Aorta (tissue), 5 donors: Measurements from ENCODE around the gene PNPLA7. TPM values are rescaled to one million over a fixed set of nuclear protein-coding genes. Genes with fewer than 3 reads are reported as not detected.
"Not testable (repeated sequence)": the region's sequence is repeated elsewhere in the genome, so short reads cannot be mapped to it uniquely, and the experiment has no call there.

Experiments used
- ATAC-seq: fragments of 200-7000 bp; cut with Tn5 transposase; one replicate; pipeline ENCODE4 v1.9.1; 2022; ENCODE audit warnings: moderate library complexity; ENCODE audit not compliant: low FRiP score
- DNase-seq, 2 donors: peaks; one replicate each; pipeline ENCODE4 v3.0.0-alpha.2; 2020
- H3K27ac ChIP-seq, 2 donors: one replicate each; pipeline ENCODE4 v1.5.1; 2013; ENCODE audit warnings: low read length in 2 of 2, mild to moderate bottlenecking in 2 of 2, moderate library complexity in 2 of 2, control low read depth in 1 of 2, inconsistent platforms in 1 of 2, low read depth in 1 of 2
- H3K27me3 ChIP-seq, 2 donors: one replicate each; pipeline ENCODE4 v1.6.1; 2013; ENCODE audit warnings: control low read depth in 1 of 2, low read length in 1 of 2, mild to moderate bottlenecking in 1 of 2, moderate library complexity in 1 of 2; ENCODE audit not compliant: insufficient read depth in 2 of 2, control insufficient read depth in 1 of 2
- H3K36me3 ChIP-seq, 2 donors: one replicate each; pipeline ENCODE4 v1.6.1; 2013; ENCODE audit warnings: control low read depth in 1 of 2, low read length in 1 of 2, mild to moderate bottlenecking in 1 of 2; ENCODE audit not compliant: insufficient read depth in 2 of 2, control insufficient read depth in 1 of 2
- H3K4me1 ChIP-seq, 2 donors: one replicate each; pipeline ENCODE4 v1.6.1; 2013; ENCODE audit warnings: low read length in 2 of 2, control low read depth in 1 of 2, mild to moderate bottlenecking in 1 of 2, moderate library complexity in 1 of 2; ENCODE audit not compliant: insufficient read depth in 2 of 2, control insufficient read depth in 1 of 2
- H3K4me3 ChIP-seq, 2 donors: one replicate each; pipeline ENCODE4 v1.5.1; 2013; ENCODE audit warnings: low read length in 2 of 2, control low read depth in 1 of 2, mild to moderate bottlenecking in 1 of 2
- H3K9me3 ChIP-seq: one replicate; pipeline ENCODE4 v1.6.1; 2013; ENCODE audit warnings: mild to moderate bottlenecking, low read length; ENCODE audit not compliant: control insufficient read depth
- WGBS, 2 donors: extraction: QIAGEN DNeasy Blood & Tissue Kit; methylation state at CpG; one replicate each; pipeline ENCODE4 v1.1.7; 2013; 5-methylcytosine and 5-hydroxymethylcytosine counted together
- intact Hi-C, 2 donors: fragments of 100-400 bp; cut with DNase I; formaldehyde crosslinking; loops; one replicate each; pipeline versions ENCODE4 v1.14.2 to v1.15.0; 2022
- long read RNA-seq, 2 donors: library from polyadenylated mRNA; unstranded; transcript quantifications; one replicate each; pipeline ENCODE4 v2.0.0, GENCODE V29; 2020 to 2021
- polyA plus RNA-seq, 2 donors: library from polyadenylated mRNA; stranded (reverse); fragments of 200-250 nt; gene quantifications; one replicate each; pipeline ENCODE4 v1.2.3, GENCODE V29; 2013
- total RNA-seq, 2 donors: library from RNA; stranded (reverse); fragmentation: NEBNext Ultra II Directional; extraction: Animal tissue kit (Norgen Biotek cat#: 25700); gene quantifications; one replicate each; pipeline ENCODE4 v1.2.1, GENCODE V29; 2021
- donor health status: healthy with polysubstance abuse.
- donor health status: Bipolar disorder and iron deficiency.
- donor health status: DM: no; HTN: no; CAD: no.
- donor health status: DM: no; HTN: no; CAD: no.
- donor health status: DM: yes; HTN: yes; CAD: no.

Gene PNPLA7
- total RNA-seq (10 to 100 TPM in 1 of 2 donors, 1 to 10 TPM in 1; 7.6 to 10.3 TPM), polyA plus RNA-seq (10 to 100 TPM in 1 of 2 donors, 1 to 10 TPM in 1; 2.1 to 36.6 TPM)
- long read RNA-seq, donor 1, partial matches to known transcripts: 12 of 19 reads
- long read RNA-seq, donor 1, other reads (novel, unspliced or antisense): 7 of 19 reads
- long read RNA-seq, donor 2, full-length matches to known transcripts: 1 of 10 reads
- long read RNA-seq, donor 2, partial matches to known transcripts: 5 of 10 reads
- long read RNA-seq, donor 2, other reads (novel, unspliced or antisense): 4 of 10 reads

GRCh38 chr9:137550231-137550621 is at the start of gene PNPLA7:
PNPLA7 (minus strand) TSS chr9:137550402; CDS start chr9:137550197, 205 bp downstream.
- H3K4me1 ChIP-seq: no peaks in the 10 kb centered on the region
- 3 to 5% methylated on average over 12 to 13 of the region's 13 CpGs for WGBS, 2 donors
- no peaks in the 10 kb centered on the region for H3K9me3 ChIP-seq
- no peaks in the 10 kb centered on the region for H3K27me3 ChIP-seq
- peak within 1 kb of the TSS; percentile 59 to 79 for H3K4me3 ChIP-seq
- H3K36me3 ChIP-seq: peaks cover 0 to 2% of the 10 kb centered on the region in 2 donors
- DNase-seq (peak; percentile 92 to 93), ATAC-seq (peak; percentile 78)
- peak within 1 kb of the TSS; percentile 1 to 65 for H3K27ac ChIP-seq
- intact Hi-C loops: loop anchor here in 1 of 2 donors (10.0 kb wide), 1 partner anchor 55 kb away; the partner anchor contains the start of gene ARRDC1

- 77 to 79% methylated on average over 8 of the region's 8 CpGs for WGBS, 2 donors
- Histone ChIP-seq H3K36me3 (no peaks in the 10 kb centered on the region), H3K9me3 (no peaks in the 10 kb centered on the region), H3K27ac (no peak overlapping the region), H3K4me3 (no peak overlapping the region), H3K4me1 (no peaks in the 10 kb centered on the region), H3K27me3 (no peaks in the 10 kb centered on the region)
- ATAC-seq (no peak), DNase-seq (no peak)
- intact Hi-C loops: no loop called here
Observed at GRCh38 chr9:137598943-137599342, 48.7 kb upstream of the PNPLA7 start.

GRCh38 chr9:137596577-137596976 is 46.4 kb upstream of the PNPLA7 start:
- H3K27ac ChIP-seq, ATAC-seq, intact Hi-C loops, H3K36me3 ChIP-seq, H3K9me3 ChIP-seq, H3K4me1 ChIP-seq, H3K4me3 ChIP-seq, DNase-seq, H3K27me3 ChIP-seq: not testable (repeated sequence)
- 86 to 95% methylated on average over 7 of the region's 7 CpGs for WGBS, 2 donors

- H3K27me3 ChIP-seq: no peaks in the 10 kb centered on the region
- H3K4me3 ChIP-seq: no peak overlapping the region
- ATAC-seq (no peak), DNase-seq (no peak)
- H3K9me3 ChIP-seq: no peaks in the 10 kb centered on the region
- no peaks in the 10 kb centered on the region for H3K36me3 ChIP-seq
- H3K27ac ChIP-seq: no peak overlapping the region
- no peaks in the 10 kb centered on the region for H3K4me1 ChIP-seq
- WGBS, 2 donors: 66 to 67% methylated on average over 12 of the region's 12 CpGs
- intact Hi-C loops: no loop called here
Observed at GRCh38 chr9:137593176-137593575, 43.0 kb upstream of the PNPLA7 start.

GRCh38 chr9:137592767-137593166 is 42.6 kb upstream of the PNPLA7 start:
- H3K9me3 ChIP-seq: no peaks in the 10 kb centered on the region
- 83 to 87% methylated on average over 7 of the region's 7 CpGs for WGBS, 2 donors
- no peak overlapping the region for H3K27ac ChIP-seq
- H3K36me3 ChIP-seq: no peaks in the 10 kb centered on the region
- DNase-seq (no peak), ATAC-seq (no peak)
- no peaks in the 10 kb centered on the region for H3K27me3 ChIP-seq
- intact Hi-C loops: no loop called here
- H3K4me1 ChIP-seq: no peaks in the 10 kb centered on the region
- no peak overlapping the region for H3K4me3 ChIP-seq

- no peak within 1 kb of the TSS for H3K27ac ChIP-seq
- H3K36me3 ChIP-seq: no peaks in the 10 kb centered on the region
- DNase-seq (peak; percentile 93 to 96), ATAC-seq (peak; percentile 99)
- H3K27me3 ChIP-seq: no peaks in the 10 kb centered on the region
- intact Hi-C loops: no loop called here
- H3K9me3 ChIP-seq: no peaks in the 10 kb centered on the region
- WGBS, 2 donors: 1 to 3% methylated on average over 44 to 113 of the region's 113 CpGs
- no peaks in the 10 kb centered on the region for H3K4me1 ChIP-seq
- H3K4me3 ChIP-seq: peak within 1 kb of the TSS; percentile 79 to 89
Observed at GRCh38 chr9:137590469-137591383, 40.5 kb upstream of the PNPLA7 start, which contains the start of gene ZMYND19. ZMYND19 (minus strand) TSS chr9:137590512; CDS start chr9:137590263, 249 bp downstream.

GRCh38 chr9:137590123-137590468 is 39.9 kb upstream of the PNPLA7 start:
- 1 to 5% methylated on average over 4 to 61 of the region's 61 CpGs for WGBS, 2 donors
- H3K27me3 ChIP-seq: no peaks in the 10 kb centered on the region
- H3K36me3 ChIP-seq: no peaks in the 10 kb centered on the region
- intact Hi-C loops: no loop called here
- H3K4me1 ChIP-seq: no peaks in the 10 kb centered on the region
- ATAC-seq (no peak), DNase-seq (no peak)
- H3K9me3 ChIP-seq: no peaks in the 10 kb centered on the region
- H3K4me3 ChIP-seq: peak overlapping the region; percentile 79 to 89
- no peak overlapping the region for H3K27ac ChIP-seq

- no peak for ATAC-seq
Observed at GRCh38 chr9:137589441-137590122, 39.4 kb upstream of the PNPLA7 start.

More at GRCh38 chr9:137589441-137590122, 39.4 kb upstream of the PNPLA7 start:
- no peaks in the 10 kb centered on the region for H3K27me3 ChIP-seq
- intact Hi-C loops: no loop called here
- H3K4me3 ChIP-seq: peak overlapping the region; percentile 79 to 89
- H3K9me3 ChIP-seq: no peaks in the 10 kb centered on the region
- H3K36me3 ChIP-seq: no peaks in the 10 kb centered on the region
- no peaks in the 10 kb centered on the region for H3K4me1 ChIP-seq
- no peak overlapping the region for H3K27ac ChIP-seq
- peak in 1 of 2 donors; percentile 81 for DNase-seq
- 9% methylated on average over 55 to 58 of the region's 58 CpGs for WGBS, 2 donors
